Liver (tissue), 9 donors: ENCODE data around the gene GRIN2A. TPM values are rescaled to one million over a fixed set of nuclear protein-coding genes. Genes with fewer than 3 reads are reported as not detected.

Source experiments
- DNase-seq: peaks from one replicate; pipeline ENCODE4 v3.0.0-alpha.2; 2017; ENCODE audit warnings: low spot score
- H3K27ac ChIP-seq, 2 donors: one replicate each; pipeline ENCODE4 v1.7.0; 2013; ENCODE audit warnings: inconsistent platforms in 2 of 2, low read length in 2 of 2, control low read depth in 1 of 2, low read depth in 1 of 2, mild to moderate bottlenecking in 1 of 2
- H3K27me3 ChIP-seq, 4 donors: one replicate each; pipeline versions ENCODE4 v1.6.1 to v1.7.0; 2013; ENCODE audit warnings: low read length in 3 of 4, inconsistent platforms in 1 of 4, mild to moderate bottlenecking in 1 of 4, moderate library complexity in 1 of 4; ENCODE audit not compliant: control insufficient read depth in 4 of 4, insufficient read depth in 4 of 4
- H3K36me3 ChIP-seq, 4 donors: one replicate each; pipeline versions ENCODE4 v1.6.1 to v1.7.0; 2013; ENCODE audit warnings: low read length in 3 of 4, mild to moderate bottlenecking in 3 of 4, low read depth in 1 of 4, moderate library complexity in 1 of 4; ENCODE audit not compliant: control insufficient read depth in 4 of 4, insufficient read depth in 3 of 4
- H3K4me1 ChIP-seq, 4 donors: one replicate each; pipeline versions ENCODE4 v1.6.1 to v1.7.0; 2013; ENCODE audit warnings: low read length in 3 of 4, mild to moderate bottlenecking in 3 of 4, moderate library complexity in 1 of 4; ENCODE audit not compliant: control insufficient read depth in 4 of 4, insufficient read depth in 4 of 4
- H3K4me3 ChIP-seq, 3 donors: one replicate each; pipeline versions ENCODE4 v1.6.1 to v1.7.0; 2013; ENCODE audit warnings: low read length in 3 of 3, control low read depth in 1 of 3, low read depth in 1 of 3, mild to moderate bottlenecking in 1 of 3
- H3K9ac ChIP-seq, 2 donors: one replicate each; pipeline ENCODE4 v1.7.0; 2013; ENCODE audit warnings: low read length in 2 of 2, mild to moderate bottlenecking in 2 of 2, moderate library complexity in 2 of 2, control low read depth in 1 of 2, low read depth in 1 of 2
- H3K9me3 ChIP-seq, 4 donors: one replicate each; pipeline versions ENCODE4 v1.6.1 to v1.7.0; 2013; ENCODE audit warnings: low read length in 3 of 4; ENCODE audit not compliant: control insufficient read depth in 4 of 4
- FOXA1 ChIP-seq: IDR thresholded peaks from 2 replicates; pipeline ENCODE4 v1.6.1; 2016; ENCODE audit warnings: antibody characterized with exemption
- FOXA2 ChIP-seq: IDR thresholded peaks from 2 replicates; pipeline ENCODE4 v1.6.1; 2016; ENCODE audit warnings: antibody characterized with exemption
- HNF4A ChIP-seq, 2 donors: conservative IDR thresholded peaks; 2 replicates each; pipeline ENCODE4 v1.6.1; 2016; ENCODE audit warnings: antibody characterized with exemption in 2 of 2, mild to moderate bottlenecking in 2 of 2
- RAD21 ChIP-seq, 2 donors: IDR thresholded peaks; 2 replicates each; pipeline ENCODE4 v1.6.1; 2016; ENCODE audit warnings: antibody characterized with exemption in 2 of 2, mild to moderate bottlenecking in 2 of 2
- RXRA ChIP-seq, 2 donors: IDR thresholded peaks; 2 replicates each; pipeline ENCODE4 v1.6.1; 2017 to 2018; ENCODE audit warnings: antibody characterized with exemption in 2 of 2, mild to moderate bottlenecking in 1 of 2
- SP1 ChIP-seq: IDR thresholded peaks from 2 replicates; pipeline ENCODE4 v1.6.1; 2018; ENCODE audit warnings: antibody characterized with exemption, mild to moderate bottlenecking
- TAF1 ChIP-seq: conservative IDR thresholded peaks from 2 replicates; pipeline ENCODE4 v1.6.1; 2016; ENCODE audit warnings: antibody characterized with exemption, mild to moderate bottlenecking
- YY1 ChIP-seq: IDR thresholded peaks from 2 replicates; pipeline ENCODE4 v1.6.1; 2016; ENCODE audit warnings: antibody characterized with exemption, mild to moderate bottlenecking
- WGBS: extraction: QIAGEN DNeasy Blood & Tissue Kit; methylation state at CpG from one replicate; pipeline ENCODE4 v1.1.7; 2013; 5-methylcytosine and 5-hydroxymethylcytosine counted together
- polyA plus RNA-seq, 2 donors: library from polyadenylated mRNA; stranded (reverse) in 1 of 2; unstranded in 1 of 2; fragments of 200-250 nt in 1 of 2; fragments of >200 nt in 1 of 2; fragmentation: Nextera tagmentation in 1 of 2; extraction: Ambion mirVana in 1 of 2; gene quantifications; one replicate each; pipeline versions ENCODE4 v1.2.1 to v1.2.3, GENCODE V29; 2013 to 2015
- total RNA-seq, 2 donors: library from RNA; depleted of rRNA; stranded (reverse); fragments of >200 nt; gene quantifications; one replicate each; pipeline ENCODE4 v1.2.3, GENCODE V29; 2014
- TF ChIP-seq, protein P1 (sequence below): IDR thresholded peaks from 2 replicates; pipeline ENCODE4 v1.6.1; 2016; ENCODE audit warnings: antibody characterized with exemption, mild to moderate bottlenecking
- TF ChIP-seq, protein P2 (sequence below): IDR thresholded peaks from 2 replicates; pipeline ENCODE4 v1.6.1; 2016; ENCODE audit warnings: antibody characterized with exemption
- TF ChIP-seq, protein P3 (sequence below): fragments of 150-350 bp; IDR thresholded peaks from 2 replicates; pipeline ENCODE4 v1.5.1; 2017; ENCODE audit warnings: improper control_type of control experiment, low read depth, low read length; ENCODE audit not compliant: missing input control
- TF ChIP-seq, protein P4 (sequence below): IDR thresholded peaks from 2 replicates; pipeline ENCODE4 v1.6.1; 2016; ENCODE audit warnings: antibody characterized with exemption
- TF ChIP-seq, protein P5 (sequence below): IDR thresholded peaks from 2 replicates; pipeline ENCODE4 v1.6.1; 2016; ENCODE audit warnings: antibody characterized with exemption
- donor health status: healthy.
- donor health status: healthy.
- donor health status: healthy.
- donor health status: healthy.
- donor health status: healthy.

GRIN2A gene
- total and polyA plus RNA-seq, 4 donors: under 0.01 to 0.08 (median 0.07) TPM; not detected in 1

DNA sequence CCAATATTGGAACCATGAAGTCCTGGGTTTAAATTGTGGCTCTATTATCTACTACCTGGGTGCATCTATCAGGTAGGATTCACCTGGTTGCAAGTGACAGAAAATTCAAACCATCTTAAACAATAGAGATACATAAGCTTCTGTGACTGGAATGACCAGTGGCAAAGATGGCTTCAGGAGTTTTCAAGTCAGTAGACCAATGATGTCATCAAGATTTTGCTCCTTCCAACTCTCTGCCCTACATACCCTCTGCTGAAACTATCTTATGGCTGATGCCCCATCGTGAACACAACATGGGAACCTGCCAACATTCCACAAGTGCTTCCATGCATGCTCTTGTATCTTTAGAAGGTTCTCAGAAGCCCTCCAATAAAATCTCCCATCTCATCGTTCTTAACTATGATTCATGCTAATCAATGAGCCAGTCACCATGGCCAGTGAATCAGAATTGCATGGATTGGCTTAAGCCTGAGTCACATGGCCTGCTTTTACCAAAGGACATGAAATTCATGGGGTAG is 180.9 kb downstream of the GRIN2A start:
- Histone ChIP-seq H3K36me3 (no peaks in the 10 kb centered on the region), H3K4me1 (no peaks in the 10 kb centered on the region), H3K9ac (no peak overlapping the region), H3K27ac (no peak overlapping the region), H3K9me3 (peaks cover 0 to 9% (median 0%) of the 10 kb centered on the region in 4 donors), H3K4me3 (no peak overlapping the region), H3K27me3 (peaks cover 0 to 7% (median 0%) of the 10 kb centered on the region in 4 donors)
- TF ChIP-seq FOXA2: no peak
- TF ChIP-seq RXRA (IDR thresholded peaks at IDR 0.05): no peak
- TF ChIP-seq SP1: no peak
- TF ChIP-seq, protein P1, sequence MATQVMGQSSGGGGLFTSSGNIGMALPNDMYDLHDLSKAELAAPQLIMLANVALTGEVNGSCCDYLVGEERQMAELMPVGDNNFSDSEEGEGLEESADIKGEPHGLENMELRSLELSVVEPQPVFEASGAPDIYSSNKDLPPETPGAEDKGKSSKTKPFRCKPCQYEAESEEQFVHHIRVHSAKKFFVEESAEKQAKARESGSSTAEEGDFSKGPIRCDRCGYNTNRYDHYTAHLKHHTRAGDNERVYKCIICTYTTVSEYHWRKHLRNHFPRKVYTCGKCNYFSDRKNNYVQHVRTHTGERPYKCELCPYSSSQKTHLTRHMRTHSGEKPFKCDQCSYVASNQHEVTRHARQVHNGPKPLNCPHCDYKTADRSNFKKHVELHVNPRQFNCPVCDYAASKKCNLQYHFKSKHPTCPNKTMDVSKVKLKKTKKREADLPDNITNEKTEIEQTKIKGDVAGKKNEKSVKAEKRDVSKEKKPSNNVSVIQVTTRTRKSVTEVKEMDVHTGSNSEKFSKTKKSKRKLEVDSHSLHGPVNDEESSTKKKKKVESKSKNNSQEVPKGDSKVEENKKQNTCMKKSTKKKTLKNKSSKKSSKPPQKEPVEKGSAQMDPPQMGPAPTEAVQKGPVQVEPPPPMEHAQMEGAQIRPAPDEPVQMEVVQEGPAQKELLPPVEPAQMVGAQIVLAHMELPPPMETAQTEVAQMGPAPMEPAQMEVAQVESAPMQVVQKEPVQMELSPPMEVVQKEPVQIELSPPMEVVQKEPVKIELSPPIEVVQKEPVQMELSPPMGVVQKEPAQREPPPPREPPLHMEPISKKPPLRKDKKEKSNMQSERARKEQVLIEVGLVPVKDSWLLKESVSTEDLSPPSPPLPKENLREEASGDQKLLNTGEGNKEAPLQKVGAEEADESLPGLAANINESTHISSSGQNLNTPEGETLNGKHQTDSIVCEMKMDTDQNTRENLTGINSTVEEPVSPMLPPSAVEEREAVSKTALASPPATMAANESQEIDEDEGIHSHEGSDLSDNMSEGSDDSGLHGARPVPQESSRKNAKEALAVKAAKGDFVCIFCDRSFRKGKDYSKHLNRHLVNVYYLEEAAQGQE: no peak
- TF ChIP-seq YY1: no peak
- no peak for TF ChIP-seq TAF1
- TF ChIP-seq, protein P2, sequence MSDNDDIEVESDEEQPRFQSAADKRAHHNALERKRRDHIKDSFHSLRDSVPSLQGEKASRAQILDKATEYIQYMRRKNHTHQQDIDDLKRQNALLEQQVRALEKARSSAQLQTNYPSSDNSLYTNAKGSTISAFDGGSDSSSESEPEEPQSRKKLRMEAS: no peak
- TF ChIP-seq, protein P3, sequence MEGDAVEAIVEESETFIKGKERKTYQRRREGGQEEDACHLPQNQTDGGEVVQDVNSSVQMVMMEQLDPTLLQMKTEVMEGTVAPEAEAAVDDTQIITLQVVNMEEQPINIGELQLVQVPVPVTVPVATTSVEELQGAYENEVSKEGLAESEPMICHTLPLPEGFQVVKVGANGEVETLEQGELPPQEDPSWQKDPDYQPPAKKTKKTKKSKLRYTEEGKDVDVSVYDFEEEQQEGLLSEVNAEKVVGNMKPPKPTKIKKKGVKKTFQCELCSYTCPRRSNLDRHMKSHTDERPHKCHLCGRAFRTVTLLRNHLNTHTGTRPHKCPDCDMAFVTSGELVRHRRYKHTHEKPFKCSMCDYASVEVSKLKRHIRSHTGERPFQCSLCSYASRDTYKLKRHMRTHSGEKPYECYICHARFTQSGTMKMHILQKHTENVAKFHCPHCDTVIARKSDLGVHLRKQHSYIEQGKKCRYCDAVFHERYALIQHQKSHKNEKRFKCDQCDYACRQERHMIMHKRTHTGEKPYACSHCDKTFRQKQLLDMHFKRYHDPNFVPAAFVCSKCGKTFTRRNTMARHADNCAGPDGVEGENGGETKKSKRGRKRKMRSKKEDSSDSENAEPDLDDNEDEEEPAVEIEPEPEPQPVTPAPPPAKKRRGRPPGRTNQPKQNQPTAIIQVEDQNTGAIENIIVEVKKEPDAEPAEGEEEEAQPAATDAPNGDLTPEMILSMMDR: no peak
- TF ChIP-seq RAD21 (IDR thresholded peaks at IDR 0.05): no peak
- no peak for DNase-seq
- WGBS: 77% methylated on average over 2 of the region's 2 CpGs

DNA sequence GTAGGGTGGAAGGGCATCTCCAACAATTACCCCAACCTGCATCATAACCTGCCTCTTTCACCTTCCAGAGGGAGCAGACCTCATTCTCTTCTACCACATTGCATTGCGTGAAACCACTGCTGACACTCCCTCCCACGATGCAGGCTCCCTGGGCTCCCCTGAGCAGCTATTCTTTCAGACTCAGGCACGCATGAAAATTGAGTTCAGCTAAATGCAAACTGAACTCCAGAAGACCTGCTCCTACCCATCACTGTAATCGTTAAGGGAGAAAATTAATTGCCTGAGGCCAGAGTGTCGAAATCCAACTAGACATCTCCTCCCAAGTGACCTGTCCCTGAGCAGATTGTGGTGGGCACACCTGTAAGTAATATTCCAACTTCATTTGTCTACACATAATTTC is 186.0 kb downstream of the GRIN2A start:
- H3K27me3 ChIP-seq: peaks cover 0 to 3% (median 0%) of the 10 kb centered on the region in 4 donors
- no peaks in the 10 kb centered on the region for H3K4me1 ChIP-seq
- no peaks in the 10 kb centered on the region for H3K36me3 ChIP-seq
- no peak for DNase-seq
- H3K9ac ChIP-seq: no peak overlapping the region
- H3K4me3 ChIP-seq: no peak overlapping the region
- WGBS: 58% methylated on average over 5 of the region's 5 CpGs
- H3K9me3 ChIP-seq: peaks cover 0 to 5% (median 0%) of the 10 kb centered on the region in 4 donors
- TF ChIP-seq TAF1 (no peak), SP1 (no peak), HNF4A (conservative IDR thresholded peaks at IDR 0.05) (no peak), FOXA1 (no peak), RXRA (IDR thresholded peaks at IDR 0.05) (no peak), RAD21 (IDR thresholded peaks at IDR 0.05) (no peak), FOXA2 (no peak)
- TF ChIP-seq, protein P4, sequence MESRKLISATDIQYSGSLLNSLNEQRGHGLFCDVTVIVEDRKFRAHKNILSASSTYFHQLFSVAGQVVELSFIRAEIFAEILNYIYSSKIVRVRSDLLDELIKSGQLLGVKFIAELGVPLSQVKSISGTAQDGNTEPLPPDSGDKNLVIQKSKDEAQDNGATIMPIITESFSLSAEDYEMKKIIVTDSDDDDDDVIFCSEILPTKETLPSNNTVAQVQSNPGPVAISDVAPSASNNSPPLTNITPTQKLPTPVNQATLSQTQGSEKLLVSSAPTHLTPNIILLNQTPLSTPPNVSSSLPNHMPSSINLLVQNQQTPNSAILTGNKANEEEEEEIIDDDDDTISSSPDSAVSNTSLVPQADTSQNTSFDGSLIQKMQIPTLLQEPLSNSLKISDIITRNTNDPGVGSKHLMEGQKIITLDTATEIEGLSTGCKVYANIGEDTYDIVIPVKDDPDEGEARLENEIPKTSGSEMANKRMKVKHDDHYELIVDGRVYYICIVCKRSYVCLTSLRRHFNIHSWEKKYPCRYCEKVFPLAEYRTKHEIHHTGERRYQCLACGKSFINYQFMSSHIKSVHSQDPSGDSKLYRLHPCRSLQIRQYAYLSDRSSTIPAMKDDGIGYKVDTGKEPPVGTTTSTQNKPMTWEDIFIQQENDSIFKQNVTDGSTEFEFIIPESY: no peak
- TF ChIP-seq, protein P5, sequence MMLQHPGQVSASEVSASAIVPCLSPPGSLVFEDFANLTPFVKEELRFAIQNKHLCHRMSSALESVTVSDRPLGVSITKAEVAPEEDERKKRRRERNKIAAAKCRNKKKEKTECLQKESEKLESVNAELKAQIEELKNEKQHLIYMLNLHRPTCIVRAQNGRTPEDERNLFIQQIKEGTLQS: no peak
- TF ChIP-seq, protein P1: no peak
- TF ChIP-seq, protein P2: no peak
- no peak overlapping the region for H3K27ac ChIP-seq
